HL-60 (cell line): ENCODE measurements around the gene LARP4.

Source experiments
- TF ChIP-seq, protein P1 (sequence below): IDR thresholded peaks from one replicate; pipeline ENCODE4 v1.5.1; 2011; ENCODE audit warnings: low read length, control low read depth, inconsistent platforms; ENCODE audit not compliant: insufficient read depth
- TF ChIP-seq, protein P2 (sequence below): IDR thresholded peaks from 2 replicates; pipeline ENCODE4 v1.6.1; 2012; ENCODE audit warnings: low read depth; ENCODE audit not compliant: insufficient replicate concordance

DNA sequence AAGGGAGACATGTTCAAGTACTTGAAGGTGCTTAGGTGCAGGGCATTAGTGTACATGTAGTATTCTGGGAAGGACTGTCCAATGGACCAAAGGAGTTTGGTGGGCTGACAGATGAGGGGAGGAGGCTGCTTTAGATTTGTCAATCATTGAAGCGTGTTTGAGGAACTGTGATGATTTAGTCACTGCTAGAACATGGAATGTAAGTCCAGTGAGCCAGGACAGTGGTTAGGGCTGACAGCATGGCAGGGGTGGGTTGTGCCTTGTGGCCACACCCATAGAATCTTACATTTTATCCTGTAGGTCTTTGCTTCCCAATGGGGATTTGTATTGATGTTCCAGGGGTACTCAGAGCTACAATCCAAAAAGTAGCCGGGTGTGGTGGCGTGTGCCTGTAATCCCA, 128.7 kb downstream of the LARP4 start:
- TF ChIP-seq, protein P1, sequence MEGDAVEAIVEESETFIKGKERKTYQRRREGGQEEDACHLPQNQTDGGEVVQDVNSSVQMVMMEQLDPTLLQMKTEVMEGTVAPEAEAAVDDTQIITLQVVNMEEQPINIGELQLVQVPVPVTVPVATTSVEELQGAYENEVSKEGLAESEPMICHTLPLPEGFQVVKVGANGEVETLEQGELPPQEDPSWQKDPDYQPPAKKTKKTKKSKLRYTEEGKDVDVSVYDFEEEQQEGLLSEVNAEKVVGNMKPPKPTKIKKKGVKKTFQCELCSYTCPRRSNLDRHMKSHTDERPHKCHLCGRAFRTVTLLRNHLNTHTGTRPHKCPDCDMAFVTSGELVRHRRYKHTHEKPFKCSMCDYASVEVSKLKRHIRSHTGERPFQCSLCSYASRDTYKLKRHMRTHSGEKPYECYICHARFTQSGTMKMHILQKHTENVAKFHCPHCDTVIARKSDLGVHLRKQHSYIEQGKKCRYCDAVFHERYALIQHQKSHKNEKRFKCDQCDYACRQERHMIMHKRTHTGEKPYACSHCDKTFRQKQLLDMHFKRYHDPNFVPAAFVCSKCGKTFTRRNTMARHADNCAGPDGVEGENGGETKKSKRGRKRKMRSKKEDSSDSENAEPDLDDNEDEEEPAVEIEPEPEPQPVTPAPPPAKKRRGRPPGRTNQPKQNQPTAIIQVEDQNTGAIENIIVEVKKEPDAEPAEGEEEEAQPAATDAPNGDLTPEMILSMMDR: no peak
- TF ChIP-seq, protein P2, sequence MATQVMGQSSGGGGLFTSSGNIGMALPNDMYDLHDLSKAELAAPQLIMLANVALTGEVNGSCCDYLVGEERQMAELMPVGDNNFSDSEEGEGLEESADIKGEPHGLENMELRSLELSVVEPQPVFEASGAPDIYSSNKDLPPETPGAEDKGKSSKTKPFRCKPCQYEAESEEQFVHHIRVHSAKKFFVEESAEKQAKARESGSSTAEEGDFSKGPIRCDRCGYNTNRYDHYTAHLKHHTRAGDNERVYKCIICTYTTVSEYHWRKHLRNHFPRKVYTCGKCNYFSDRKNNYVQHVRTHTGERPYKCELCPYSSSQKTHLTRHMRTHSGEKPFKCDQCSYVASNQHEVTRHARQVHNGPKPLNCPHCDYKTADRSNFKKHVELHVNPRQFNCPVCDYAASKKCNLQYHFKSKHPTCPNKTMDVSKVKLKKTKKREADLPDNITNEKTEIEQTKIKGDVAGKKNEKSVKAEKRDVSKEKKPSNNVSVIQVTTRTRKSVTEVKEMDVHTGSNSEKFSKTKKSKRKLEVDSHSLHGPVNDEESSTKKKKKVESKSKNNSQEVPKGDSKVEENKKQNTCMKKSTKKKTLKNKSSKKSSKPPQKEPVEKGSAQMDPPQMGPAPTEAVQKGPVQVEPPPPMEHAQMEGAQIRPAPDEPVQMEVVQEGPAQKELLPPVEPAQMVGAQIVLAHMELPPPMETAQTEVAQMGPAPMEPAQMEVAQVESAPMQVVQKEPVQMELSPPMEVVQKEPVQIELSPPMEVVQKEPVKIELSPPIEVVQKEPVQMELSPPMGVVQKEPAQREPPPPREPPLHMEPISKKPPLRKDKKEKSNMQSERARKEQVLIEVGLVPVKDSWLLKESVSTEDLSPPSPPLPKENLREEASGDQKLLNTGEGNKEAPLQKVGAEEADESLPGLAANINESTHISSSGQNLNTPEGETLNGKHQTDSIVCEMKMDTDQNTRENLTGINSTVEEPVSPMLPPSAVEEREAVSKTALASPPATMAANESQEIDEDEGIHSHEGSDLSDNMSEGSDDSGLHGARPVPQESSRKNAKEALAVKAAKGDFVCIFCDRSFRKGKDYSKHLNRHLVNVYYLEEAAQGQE: no peak
